Astrocyte (in vitro differentiated cells and primary cell): ENCODE results near the gene ATP10D. TPM values are rescaled to one million over a fixed set of nuclear protein-coding genes. Genes with fewer than 3 reads are reported as not detected.
A peak's percentile ranks its signal among the peaks of the same experiment; 100 is the strongest.

Experiments
- DNase-seq: peaks from one replicate; pipeline ENCODE4 v3.0.0-alpha.2; 2010; ENCODE audit warnings: low read depth
- FAIRE-seq: peaks from 2 replicates; lab custom pipeline; 2011; peaks lifted over from hg19 to GRCh38; lab: Jason Lieb, UNC
- H2AFZ ChIP-seq: 2 replicates; pipeline ENCODE4 v1.6.0; 2012; ENCODE audit warnings: low read depth, low read length, inconsistent platforms
- H3K27ac ChIP-seq: 2 replicates; pipeline ENCODE4 v1.5.1; 2011; ENCODE audit warnings: low read depth, low read length, inconsistent platforms
- H3K27me3 ChIP-seq: 2 replicates; pipeline ENCODE4 v1.6.0; 2011; ENCODE audit warnings: low read length, inconsistent platforms; ENCODE audit not compliant: insufficient read depth
- H3K36me3 ChIP-seq: 2 replicates; pipeline ENCODE4 v1.5.1; 2011; ENCODE audit warnings: low read length, inconsistent platforms; ENCODE audit not compliant: insufficient read depth
- H3K4me1 ChIP-seq: 2 replicates; pipeline ENCODE4 v1.5.1; 2011; ENCODE audit warnings: low read length, inconsistent platforms; ENCODE audit not compliant: insufficient read depth
- H3K4me2 ChIP-seq: 2 replicates; pipeline ENCODE4 v1.6.0; 2012; ENCODE audit warnings: low read length, inconsistent platforms
- H3K4me3 ChIP-seq: 2 replicates; pipeline ENCODE4 v1.5.1; 2011; ENCODE audit warnings: low read depth, mild to moderate bottlenecking, low read length, inconsistent platforms; ENCODE audit not compliant: insufficient read depth
- H3K79me2 ChIP-seq: 2 replicates; pipeline ENCODE4 v1.6.0; 2012; ENCODE audit warnings: mild to moderate bottlenecking, low read length, inconsistent platforms; ENCODE audit not compliant: insufficient read depth
- H3K9ac ChIP-seq: 2 replicates; pipeline ENCODE4 v1.6.0; 2012; ENCODE audit warnings: mild to moderate bottlenecking, low read length, inconsistent platforms
- H3K9me3 ChIP-seq: 2 replicates; pipeline ENCODE4 v1.5.1; 2012; ENCODE audit warnings: low read depth, mild to moderate bottlenecking, low read length, inconsistent platforms; ENCODE audit not compliant: insufficient read depth
- H4K20me1 ChIP-seq: 2 replicates; pipeline ENCODE4 v1.6.0; 2012; ENCODE audit warnings: low read length, inconsistent platforms; ENCODE audit not compliant: insufficient read depth
- H3K27ac Mint-ChIP-seq: one replicate; pipeline ENCODE4 v1.8.0; 2021; ENCODE audit warnings: mild to moderate bottlenecking, mixed read lengths; ENCODE audit not compliant: unreplicated experiment
- H3K27me3 Mint-ChIP-seq: one replicate; pipeline ENCODE4 v1.8.0; 2021; ENCODE audit warnings: low read depth, mixed read lengths; ENCODE audit not compliant: unreplicated experiment
- H3K36me3 Mint-ChIP-seq: one replicate; pipeline ENCODE4 v1.8.0; 2021; ENCODE audit warnings: low read depth, mixed read lengths; ENCODE audit not compliant: unreplicated experiment
- H3K4me1 Mint-ChIP-seq: one replicate; pipeline ENCODE4 v1.8.0; 2021; ENCODE audit warnings: low read depth, mixed read lengths; ENCODE audit not compliant: unreplicated experiment
- H3K4me3 Mint-ChIP-seq: one replicate; pipeline ENCODE4 v1.8.0; 2021; ENCODE audit warnings: mild to moderate bottlenecking, moderate library complexity, mixed read lengths; ENCODE audit not compliant: unreplicated experiment
- H3K9me3 Mint-ChIP-seq: one replicate; pipeline ENCODE4 v1.8.0; 2021; ENCODE audit warnings: mild to moderate bottlenecking, mixed read lengths; ENCODE audit not compliant: unreplicated experiment
- EZH2 ChIP-seq: IDR thresholded peaks from 2 replicates; pipeline ENCODE4 v1.6.1; 2012; ENCODE audit warnings: mild to moderate bottlenecking, low read length, inconsistent platforms; ENCODE audit not compliant: insufficient read depth
- total RNA-seq: library from RNA; stranded (reverse); gene quantifications from 2 replicates; pipeline ENCODE4 v1.2.1, GENCODE V29; 2021
- TF ChIP-seq, protein P1 (sequence below): IDR thresholded peaks from 2 replicates; pipeline ENCODE4 v1.5.1; 2011; ENCODE audit warnings: low read depth, mild to moderate bottlenecking, inconsistent platforms, low read length, moderate library complexity; ENCODE audit not compliant: insufficient read depth

ATP10D gene
- total RNA-seq, 1 donor from 2014 or later: 75.8 TPM

DNA sequence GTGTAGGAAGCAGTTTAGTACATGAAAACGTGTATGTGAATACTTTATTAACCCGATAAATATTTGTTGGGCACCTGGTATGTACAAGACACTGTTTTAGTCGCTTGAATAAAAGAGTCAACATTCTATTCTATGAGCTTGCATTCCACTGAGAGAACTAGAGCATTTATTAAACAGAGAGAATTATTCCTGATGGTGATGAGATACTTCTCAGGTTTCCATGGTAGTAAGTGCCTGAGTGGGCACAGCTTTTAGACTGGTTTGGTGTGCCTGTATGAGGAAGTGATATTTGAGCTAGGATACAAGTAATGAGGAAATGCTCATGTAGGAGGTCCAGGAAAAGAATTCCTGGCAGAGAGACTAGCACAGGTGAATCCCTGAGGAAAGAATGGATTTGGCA is 94.2 kb downstream of the ATP10D start:
- H3K9ac ChIP-seq: no peak overlapping the region
- no peak overlapping the region for H2AFZ ChIP-seq
- FAIRE-seq: no peak
- no peaks in the 10 kb centered on the region for H3K79me2 ChIP-seq
- no peak overlapping the region for H3K27ac ChIP-seq
- Mint-ChIP-seq H3K27me3 (no peaks in the 10 kb centered on the region), H3K36me3 (peaks cover 52% of the 10 kb centered on the region), H3K9me3 (no peaks in the 10 kb centered on the region), H3K4me1 (no peaks in the 10 kb centered on the region), H3K4me3 (no peak overlapping the region), H3K27ac (no peak overlapping the region)
- no peaks in the 10 kb centered on the region for H3K27me3 ChIP-seq
- H3K9me3 ChIP-seq: no peaks in the 10 kb centered on the region
- no peak for DNase-seq
- H3K4me1 ChIP-seq: no peaks in the 10 kb centered on the region
- no peak overlapping the region for H3K4me2 ChIP-seq
- TF ChIP-seq, protein P1, sequence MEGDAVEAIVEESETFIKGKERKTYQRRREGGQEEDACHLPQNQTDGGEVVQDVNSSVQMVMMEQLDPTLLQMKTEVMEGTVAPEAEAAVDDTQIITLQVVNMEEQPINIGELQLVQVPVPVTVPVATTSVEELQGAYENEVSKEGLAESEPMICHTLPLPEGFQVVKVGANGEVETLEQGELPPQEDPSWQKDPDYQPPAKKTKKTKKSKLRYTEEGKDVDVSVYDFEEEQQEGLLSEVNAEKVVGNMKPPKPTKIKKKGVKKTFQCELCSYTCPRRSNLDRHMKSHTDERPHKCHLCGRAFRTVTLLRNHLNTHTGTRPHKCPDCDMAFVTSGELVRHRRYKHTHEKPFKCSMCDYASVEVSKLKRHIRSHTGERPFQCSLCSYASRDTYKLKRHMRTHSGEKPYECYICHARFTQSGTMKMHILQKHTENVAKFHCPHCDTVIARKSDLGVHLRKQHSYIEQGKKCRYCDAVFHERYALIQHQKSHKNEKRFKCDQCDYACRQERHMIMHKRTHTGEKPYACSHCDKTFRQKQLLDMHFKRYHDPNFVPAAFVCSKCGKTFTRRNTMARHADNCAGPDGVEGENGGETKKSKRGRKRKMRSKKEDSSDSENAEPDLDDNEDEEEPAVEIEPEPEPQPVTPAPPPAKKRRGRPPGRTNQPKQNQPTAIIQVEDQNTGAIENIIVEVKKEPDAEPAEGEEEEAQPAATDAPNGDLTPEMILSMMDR: no peak
- no peak overlapping the region for H3K4me3 ChIP-seq
- H4K20me1 ChIP-seq: no peaks in the 10 kb centered on the region
- peaks cover 65% of the 10 kb centered on the region for H3K36me3 ChIP-seq

DNA sequence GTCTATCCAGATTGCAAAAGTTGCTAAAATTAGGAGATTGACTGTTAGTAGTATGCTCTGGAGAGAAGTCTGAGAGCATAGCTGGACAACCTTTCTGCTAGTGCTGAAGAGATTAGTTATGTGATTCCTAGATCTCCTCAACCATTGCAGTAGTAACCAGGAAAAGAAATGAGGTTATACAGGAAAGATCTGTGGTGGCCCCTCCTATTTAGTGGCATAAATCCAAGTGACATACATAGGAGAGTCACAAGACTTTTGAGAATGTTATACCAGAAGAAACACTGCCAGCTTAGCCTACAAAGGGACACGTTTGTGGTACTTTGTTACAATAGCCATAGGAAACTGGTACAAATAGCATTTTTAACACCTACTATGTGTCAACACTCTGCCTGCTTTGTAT is 105.2 kb downstream of the ATP10D start:
- no peak for TF ChIP-seq EZH2
- TF ChIP-seq, protein P1: no peak
- H3K27me3 Mint-ChIP-seq: no peaks in the 10 kb centered on the region
- no peak overlapping the region for H3K27ac ChIP-seq

DNA sequence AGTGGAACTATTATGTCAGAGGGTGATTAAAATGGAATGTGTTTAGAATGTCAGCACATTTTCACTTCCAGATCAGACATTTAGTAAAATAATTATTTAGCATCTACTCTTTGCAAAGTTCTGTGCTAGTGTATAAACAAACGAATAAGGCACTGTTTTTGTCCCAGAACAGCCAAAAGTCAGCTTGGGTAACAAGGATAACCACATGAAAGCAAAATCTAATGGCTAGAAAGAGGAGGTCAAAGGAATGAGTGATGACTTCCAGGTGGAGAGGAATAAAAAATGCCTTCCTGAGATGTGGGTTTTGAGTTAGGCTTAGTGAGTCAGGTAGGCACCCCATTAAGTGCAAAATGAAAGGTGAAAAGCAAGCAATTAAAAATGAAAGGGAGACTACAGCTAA is 112.6 kb downstream of the ATP10D start:
- Mint-ChIP-seq H3K27ac (no peak overlapping the region), H3K27me3 (no peaks in the 10 kb centered on the region), H3K4me3 (no peak overlapping the region), H3K9me3 (no peaks in the 10 kb centered on the region), H3K36me3 (peaks cover 8% of the 10 kb centered on the region), H3K4me1 (peaks cover 2% of the 10 kb centered on the region)
- H3K9me3 ChIP-seq: no peaks in the 10 kb centered on the region
- peak; percentile 51 for DNase-seq
- H3K9ac ChIP-seq: no peak overlapping the region
- H3K36me3 ChIP-seq: no peaks in the 10 kb centered on the region
- H3K4me2 ChIP-seq: no peak overlapping the region
- H4K20me1 ChIP-seq: no peaks in the 10 kb centered on the region
- no peak for TF ChIP-seq EZH2
- TF ChIP-seq, protein P1: no peak
- no peak overlapping the region for H2AFZ ChIP-seq
- H3K79me2 ChIP-seq: no peaks in the 10 kb centered on the region
- no peak for FAIRE-seq
- H3K27me3 ChIP-seq: no peaks in the 10 kb centered on the region
- no peaks in the 10 kb centered on the region for H3K4me1 ChIP-seq
- H3K27ac ChIP-seq: no peak overlapping the region
- no peak overlapping the region for H3K4me3 ChIP-seq

More for the DNA sequence above, 105.2 kb downstream of the ATP10D start:
- Mint-ChIP-seq H3K4me3 (no peak overlapping the region), H3K9me3 (peaks cover 3% of the 10 kb centered on the region), H3K36me3 (peaks cover 40% of the 10 kb centered on the region), H3K4me1 (no peaks in the 10 kb centered on the region), H3K27ac (no peak overlapping the region)
- Histone ChIP-seq H3K36me3 (peaks cover 42% of the 10 kb centered on the region), H3K9ac (no peak overlapping the region), H3K4me2 (no peak overlapping the region), H3K4me3 (no peak overlapping the region), H4K20me1 (no peaks in the 10 kb centered on the region), H3K4me1 (no peaks in the 10 kb centered on the region), H3K27me3 (no peaks in the 10 kb centered on the region), H3K9me3 (peaks cover 5% of the 10 kb centered on the region), H3K79me2 (no peaks in the 10 kb centered on the region), H2AFZ (no peak overlapping the region)
- no peak for DNase-seq
- no peak for FAIRE-seq
